PC-9 (cell line): Measurements from ENCODE around the gene E2F6. TPM values are rescaled to one million over a fixed set of nuclear protein-coding genes. Genes with fewer than 3 reads are reported as not detected.

Experiments
- BruUV-seq: library from RNA; stranded (reverse); fragments of 400-500 nt; replicated peaks from 2 replicates; lab custom pipeline; 2021; lab: Mats Ljungman, UMichigan
- CTCF ChIA-PET: fragments of 300-600 bp; sonication (Branson Sonifier 250); formaldehyde crosslinking; loops from one replicate; lab custom pipeline; 2022; ENCODE audit warnings: antibody characterized with exemption; lab: Charles Lee
- POLR2A ChIA-PET: fragments of 300-600 bp; sonication (Branson Sonifier 250); formaldehyde crosslinking; loops from one replicate; lab custom pipeline; 2022; ENCODE audit warnings: antibody characterized with exemption; ENCODE audit not compliant: unreplicated experiment; lab: Charles Lee
- DNase-seq, 2 experiments: peaks; one replicate each; pipeline versions ENCODE4 v3.0.0 to v3.0.0-alpha.2; 2015 to 2022; ENCODE audit warnings: mixed read lengths in 1 of 2
- H2AFZ ChIP-seq: fragments of 200-600 bp; sonication (generic); 2 replicates; pipeline ENCODE4 v1.8.1; 2017; ENCODE audit warnings: antibody characterized with exemption
- H3F3A ChIP-seq: fragments of 200-600 bp; sonication (generic); 2 replicates; pipeline ENCODE4 v1.8.1; 2017; ENCODE audit warnings: antibody characterized with exemption, mild to moderate bottlenecking, low read depth; ENCODE audit not compliant: insufficient read depth
- H3K27ac ChIP-seq: fragments of 200-600 bp; sonication (generic); 2 replicates; pipeline ENCODE4 v1.6.1; 2016; ENCODE audit warnings: mixed run types
- H3K27me3 ChIP-seq: fragments of 200-600 bp; sonication (generic); 2 replicates; pipeline ENCODE4 v1.6.1; 2016; ENCODE audit warnings: low read depth, mixed run types; ENCODE audit not compliant: insufficient read depth
- H3K36me3 ChIP-seq: fragments of 200-600 bp; sonication (generic); 2 replicates; pipeline ENCODE4 v1.6.1; 2016; ENCODE audit warnings: low read depth, mixed run types
- H3K4me1 ChIP-seq: fragments of 200-600 bp; sonication (generic); replicated peaks from 2 replicates; pipeline ENCODE4 v1.6.1; 2016; ENCODE audit warnings: mixed run types; ENCODE audit not compliant: insufficient read depth
- H3K4me2 ChIP-seq: fragments of 200-600 bp; sonication (generic); 2 replicates; pipeline ENCODE4 v1.6.1; 2017; ENCODE audit warnings: mixed run types
- H3K4me3 ChIP-seq: fragments of 200-600 bp; sonication (generic); 2 replicates; pipeline ENCODE4 v1.6.1; 2016; ENCODE audit warnings: mixed run types
- H3K79me2 ChIP-seq: fragments of 200-600 bp; sonication (generic); 2 replicates; pipeline ENCODE4 v1.6.1; 2017; ENCODE audit warnings: low read depth, mixed run types
- H3K9me2 ChIP-seq: fragments of 200-600 bp; sonication (generic); 2 replicates; pipeline ENCODE4 v1.8.1; 2017; ENCODE audit warnings: mild to moderate bottlenecking; ENCODE audit not compliant: insufficient read depth
- H3K9me3 ChIP-seq: fragments of 200-600 bp; sonication (generic); 2 replicates; pipeline ENCODE4 v1.8.1; 2016; ENCODE audit warnings: low read depth; ENCODE audit not compliant: insufficient read depth
- H4K20me1 ChIP-seq: fragments of 200-600 bp; sonication (generic); 2 replicates; pipeline ENCODE4 v1.8.1; 2017; ENCODE audit not compliant: insufficient read depth
- EZH2 ChIP-seq: fragments of 200-600 bp; sonication (generic); IDR thresholded peaks from 2 replicates; pipeline ENCODE4 v1.8.0; 2017; ENCODE audit warnings: antibody characterized with exemption, low read depth
- intact Hi-C: fragments of 100-400 bp; cut with micrococcal nuclease; formaldehyde crosslinking; loops from one replicate; pipeline ENCODE4 v1.10.0; 2022; ENCODE audit not compliant: unreplicated experiment
- total RNA-seq: library from RNA; stranded (reverse); gene quantifications from 2 replicates; pipeline ENCODE4 v1.2.3, GENCODE V29; 2021
- TF ChIP-seq, protein P1 (sequence below): fragments of 200-600 bp; sonication (generic); conservative IDR thresholded peaks from 2 replicates; pipeline ENCODE4 v1.6.1; 2017; ENCODE audit warnings: mixed run types, antibody characterized with exemption, mild to moderate bottlenecking, moderate library complexity

Gene E2F6
- total RNA-seq, 1 experiment from 2014 or later, result 15.2 TPM

DNA sequence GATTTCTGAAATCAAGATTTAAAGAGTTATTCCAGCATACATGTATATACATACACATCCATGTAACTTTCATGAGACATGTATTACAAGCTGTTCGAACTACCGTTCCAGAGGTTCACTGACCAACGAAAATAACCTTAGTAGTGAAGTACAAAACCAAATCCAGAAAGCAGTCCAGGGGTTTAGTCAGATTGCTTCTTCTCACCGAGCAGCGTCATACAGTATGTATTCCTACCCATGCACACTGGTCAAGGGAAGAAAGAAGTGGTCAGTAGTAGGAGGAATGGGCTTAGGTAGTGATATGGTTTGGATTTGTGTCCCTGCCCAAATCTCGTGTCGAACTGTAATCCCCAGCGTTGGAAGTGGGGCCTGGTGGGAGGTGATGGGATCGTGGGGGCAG, 45.3 kb downstream of the E2F6 start:
- no peak overlapping the region for H3K4me2 ChIP-seq
- no peaks in the 10 kb centered on the region for H3K27me3 ChIP-seq
- no TSS peak for BruUV-seq
- no peaks in the 10 kb centered on the region for H3K79me2 ChIP-seq
- H3K27ac ChIP-seq, result no peak overlapping the region
- DNase-seq, result no peak
- H3K9me2 ChIP-seq, result no peaks in the 10 kb centered on the region
- H3K9me3 ChIP-seq, result peaks cover 5% of the 10 kb centered on the region; the same call in 1 of the 2 replicates
- no peaks in the 10 kb centered on the region for H3K36me3 ChIP-seq
- no peaks in the 10 kb centered on the region for H3F3A ChIP-seq
- intact Hi-C loops, result no loop called here
- H2AFZ ChIP-seq, result no peak overlapping the region
- H3K4me1 ChIP-seq, result no peaks in the 10 kb centered on the region
- TF ChIP-seq, protein P1, sequence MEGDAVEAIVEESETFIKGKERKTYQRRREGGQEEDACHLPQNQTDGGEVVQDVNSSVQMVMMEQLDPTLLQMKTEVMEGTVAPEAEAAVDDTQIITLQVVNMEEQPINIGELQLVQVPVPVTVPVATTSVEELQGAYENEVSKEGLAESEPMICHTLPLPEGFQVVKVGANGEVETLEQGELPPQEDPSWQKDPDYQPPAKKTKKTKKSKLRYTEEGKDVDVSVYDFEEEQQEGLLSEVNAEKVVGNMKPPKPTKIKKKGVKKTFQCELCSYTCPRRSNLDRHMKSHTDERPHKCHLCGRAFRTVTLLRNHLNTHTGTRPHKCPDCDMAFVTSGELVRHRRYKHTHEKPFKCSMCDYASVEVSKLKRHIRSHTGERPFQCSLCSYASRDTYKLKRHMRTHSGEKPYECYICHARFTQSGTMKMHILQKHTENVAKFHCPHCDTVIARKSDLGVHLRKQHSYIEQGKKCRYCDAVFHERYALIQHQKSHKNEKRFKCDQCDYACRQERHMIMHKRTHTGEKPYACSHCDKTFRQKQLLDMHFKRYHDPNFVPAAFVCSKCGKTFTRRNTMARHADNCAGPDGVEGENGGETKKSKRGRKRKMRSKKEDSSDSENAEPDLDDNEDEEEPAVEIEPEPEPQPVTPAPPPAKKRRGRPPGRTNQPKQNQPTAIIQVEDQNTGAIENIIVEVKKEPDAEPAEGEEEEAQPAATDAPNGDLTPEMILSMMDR, result no peak
- TF ChIP-seq EZH2, result no peak
- no peaks in the 10 kb centered on the region for H4K20me1 ChIP-seq
- ChIA-PET CTCF (no interaction called here), POLR2A (no interaction called here)
- no peak overlapping the region for H3K4me3 ChIP-seq

GRCh38 chr2:11420190-11420589, 45.8 kb downstream of the E2F6 start:
- H3K36me3 ChIP-seq, result no peaks in the 10 kb centered on the region
- no peak overlapping the region for H3K27ac ChIP-seq
- peaks cover 5% of the 10 kb centered on the region; the same call in 1 of the 2 replicates for H3K9me3 ChIP-seq
- ChIA-PET CTCF (interaction anchor here (0.6 kb wide), 1 partner anchor 15 kb away, joined by 11 read pairs; no protein-coding TSS in a partner anchor), POLR2A (no interaction called here)
- TF ChIP-seq EZH2, result no peak
- TF ChIP-seq, protein P1, result no peak
- H3K4me2 ChIP-seq, result no peak overlapping the region
- H3K79me2 ChIP-seq, result no peaks in the 10 kb centered on the region
- H3K27me3 ChIP-seq, result no peaks in the 10 kb centered on the region
- H3F3A ChIP-seq, result no peaks in the 10 kb centered on the region
- H3K4me3 ChIP-seq, result no peak overlapping the region
- no peaks in the 10 kb centered on the region for H4K20me1 ChIP-seq
- no peaks in the 10 kb centered on the region for H3K9me2 ChIP-seq
- no TSS peak for BruUV-seq
- intact Hi-C loops, result no loop called here
- no peaks in the 10 kb centered on the region for H3K4me1 ChIP-seq
- no peak for DNase-seq
- H2AFZ ChIP-seq, result no peak overlapping the region

DNA sequence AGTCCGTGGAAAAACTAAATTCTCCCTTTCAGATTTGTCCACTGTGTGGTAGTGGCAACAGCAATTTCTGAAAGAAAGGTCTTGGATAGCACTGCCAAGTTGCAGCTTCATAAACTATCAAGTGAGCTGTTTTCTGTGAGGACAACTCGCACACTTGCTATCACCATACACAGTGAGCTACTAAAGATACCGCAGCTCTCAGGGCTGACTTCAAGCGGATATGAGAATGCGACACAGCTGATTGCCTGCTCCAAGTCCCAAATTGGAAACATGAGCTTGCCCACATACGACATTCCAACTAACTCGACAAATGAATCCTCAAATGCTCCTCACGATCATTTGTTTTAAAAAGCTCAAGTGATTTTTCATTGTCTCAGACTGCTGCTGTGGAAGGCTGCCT, 46.2 kb downstream of the E2F6 start:
- intact Hi-C loops, result no loop called here
- no peaks in the 10 kb centered on the region for H3K9me2 ChIP-seq
- no peaks in the 10 kb centered on the region for H3K27me3 ChIP-seq
- POLR2A ChIA-PET, result no interaction called here
- no peaks in the 10 kb centered on the region for H3F3A ChIP-seq
- TF ChIP-seq, protein P1, result no peak
- TF ChIP-seq EZH2, result no peak
- CTCF ChIA-PET, result interaction anchor here (0.6 kb wide), 1 partner anchor 15 kb away, joined by 11 read pairs; no protein-coding TSS in a partner anchor
- no peaks in the 10 kb centered on the region for H3K79me2 ChIP-seq
- H3K27ac ChIP-seq, result no peak overlapping the region
- peaks cover 5% of the 10 kb centered on the region; the same call in 1 of the 2 replicates for H3K9me3 ChIP-seq
- H4K20me1 ChIP-seq, result no peaks in the 10 kb centered on the region
- no TSS peak for BruUV-seq
- no peak overlapping the region for H2AFZ ChIP-seq
- no peaks in the 10 kb centered on the region for H3K4me1 ChIP-seq
- DNase-seq, result no peak
- no peak overlapping the region for H3K4me3 ChIP-seq
- no peak overlapping the region for H3K4me2 ChIP-seq
- no peaks in the 10 kb centered on the region for H3K36me3 ChIP-seq
